Adipose tissue (tissue), 3 donors: ENCODE data around the gene DNAH10. TPM values are rescaled to one million over a fixed set of nuclear protein-coding genes. Genes with fewer than 3 reads are reported as not detected.
"Not testable (repeated sequence)": the region's sequence is repeated elsewhere in the genome, so short reads cannot be mapped to it uniquely, and the experiment has no call there.

ENCODE experiments used
- H3K27ac ChIP-seq: one replicate; pipeline ENCODE4 v1.5.1; 2013; ENCODE audit warnings: low read depth, low read length
- WGBS, 3 donors: extraction: QIAGEN DNeasy Blood & Tissue Kit; methylation state at CpG; one replicate each; pipeline ENCODE4 v1.1.7; 2013; 5-methylcytosine and 5-hydroxymethylcytosine counted together
- polyA plus RNA-seq, 3 donors: library from polyadenylated mRNA; stranded (reverse); fragments of 200-250 nt; gene quantifications; one replicate each; pipeline ENCODE4 v1.2.3, GENCODE V29; 2013
- donor health status: healthy with polysubstance abuse.
- donor health status: Bipolar disorder and iron deficiency.
- donor health status: healthy.

Gene DNAH10
- polyA plus RNA-seq, 3 donors = 0.24 to 0.67 (median 0.26) TPM

GRCh38 chr12:123946152-123946515 lies 184.0 kb downstream of the DNAH10 start:
- 76 to 90% (median 81%) methylated on average over 8 of the region's 8 CpGs for WGBS, 3 donors
- H3K27ac ChIP-seq = no peak overlapping the region

DNA sequence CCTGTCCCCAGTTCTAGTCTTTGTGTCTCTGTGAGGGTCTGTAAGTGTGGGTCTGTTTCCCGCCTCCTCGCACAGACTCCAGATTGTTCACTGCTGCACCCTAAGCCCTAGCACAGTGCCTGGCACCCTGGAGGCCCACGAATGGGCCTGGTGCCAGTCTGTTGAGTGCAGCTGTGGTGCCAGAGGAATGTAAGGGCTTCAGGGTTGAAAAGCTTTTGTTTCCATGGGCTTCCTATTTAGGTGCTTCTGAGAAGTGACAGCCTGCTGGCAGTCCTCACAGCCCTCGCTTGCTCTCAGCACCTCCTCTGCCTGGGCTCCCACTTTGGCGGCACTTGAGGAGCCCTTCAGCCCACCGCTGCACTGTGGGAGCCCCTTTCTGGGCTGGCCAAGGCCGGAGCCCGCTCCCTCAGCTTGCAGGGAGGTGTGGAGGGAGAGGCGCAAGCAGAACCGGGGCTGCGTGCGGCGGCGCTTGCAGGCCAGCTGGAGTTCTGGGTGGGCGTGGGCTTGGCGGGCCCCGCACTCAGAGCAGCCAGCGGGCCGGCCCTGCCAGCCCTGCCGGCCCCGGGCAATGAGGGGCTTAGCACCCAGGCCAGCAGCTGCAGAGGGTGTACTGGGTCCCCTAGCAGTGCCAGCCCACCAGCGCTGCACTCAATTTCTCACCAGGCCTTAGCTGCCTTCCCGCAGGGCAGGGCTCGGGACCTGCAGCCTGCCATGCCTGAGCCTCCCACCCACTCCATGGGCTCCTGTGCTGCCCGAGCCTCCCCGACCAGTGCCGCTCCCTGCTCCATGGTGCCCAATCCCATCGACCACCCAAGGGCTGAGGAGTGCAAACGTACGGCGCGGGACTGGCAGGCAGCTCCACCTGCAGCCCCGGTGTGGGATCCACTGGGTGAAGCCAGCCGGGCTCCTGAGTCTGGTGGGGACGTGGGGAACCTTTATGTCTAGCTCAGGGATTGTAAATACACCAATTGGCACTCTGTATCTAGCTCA lies 184.7 kb downstream of the DNAH10 start:
- 91 to 96% (median 94%) methylated on average over 26 to 34 of the region's 35 CpGs for WGBS, 3 donors
- not testable (repeated sequence) for H3K27ac ChIP-seq

GRCh38 chr12:123947531-123947930 lies 185.4 kb downstream of the DNAH10 start:
- H3K27ac ChIP-seq = not testable (repeated sequence)
- WGBS, 3 donors = 92 to 94% (median 93%) methylated on average over 6 to 7 of the region's 7 CpGs

DNA sequence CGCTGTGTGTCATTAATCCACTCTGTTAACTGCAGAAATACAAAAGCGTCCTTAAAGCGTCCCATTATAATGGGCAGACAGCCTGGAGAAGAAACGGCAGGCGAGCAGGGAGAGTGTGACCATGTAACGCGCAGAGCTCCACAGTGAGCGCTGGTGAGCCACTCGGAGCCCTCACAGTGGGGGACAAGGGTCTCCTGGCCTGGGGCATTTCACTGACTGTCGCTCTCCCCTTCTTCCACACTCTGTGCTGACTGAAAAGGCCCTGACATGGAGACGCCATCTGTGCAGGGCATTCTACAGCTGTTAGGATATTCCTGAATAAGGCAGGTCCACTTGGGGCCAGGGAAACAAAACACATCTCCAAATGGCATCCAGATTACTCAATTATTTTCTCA lies 186.3 kb downstream of the DNAH10 start:
- 95 to 97% (median 95%) methylated on average over 11 of the region's 11 CpGs for WGBS, 3 donors
- no peak overlapping the region for H3K27ac ChIP-seq

- no peak overlapping the region for H3K27ac ChIP-seq
- WGBS, 3 donors = 78 to 84% (median 84%) methylated on average over 19 of the region's 19 CpGs
Observed at GRCh38 chr12:123948796-123949769, 187.0 kb downstream of the DNAH10 start.

DNA sequence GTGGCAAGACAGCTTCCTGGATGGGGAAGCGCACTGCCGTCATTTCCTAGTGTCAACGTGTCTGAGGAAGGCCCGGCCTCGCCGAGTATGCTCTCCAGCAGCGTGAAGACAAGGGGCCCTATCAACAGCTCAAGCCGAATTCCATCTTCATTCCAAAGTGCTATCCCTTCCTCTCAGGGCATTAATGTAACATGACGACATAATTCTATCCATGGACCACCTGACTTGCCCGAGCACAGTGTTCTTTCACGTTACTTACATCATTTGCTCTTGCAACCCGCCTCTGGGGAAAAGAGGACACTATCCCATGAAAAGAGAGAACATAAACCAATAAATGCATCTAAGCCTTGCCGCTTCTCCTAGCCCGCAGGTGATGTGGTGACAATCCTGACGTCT lies 187.7 kb downstream of the DNAH10 start:
- H3K27ac ChIP-seq = no peak overlapping the region
- 88 to 91% (median 91%) methylated on average over 15 of the region's 15 CpGs for WGBS, 3 donors

DNA sequence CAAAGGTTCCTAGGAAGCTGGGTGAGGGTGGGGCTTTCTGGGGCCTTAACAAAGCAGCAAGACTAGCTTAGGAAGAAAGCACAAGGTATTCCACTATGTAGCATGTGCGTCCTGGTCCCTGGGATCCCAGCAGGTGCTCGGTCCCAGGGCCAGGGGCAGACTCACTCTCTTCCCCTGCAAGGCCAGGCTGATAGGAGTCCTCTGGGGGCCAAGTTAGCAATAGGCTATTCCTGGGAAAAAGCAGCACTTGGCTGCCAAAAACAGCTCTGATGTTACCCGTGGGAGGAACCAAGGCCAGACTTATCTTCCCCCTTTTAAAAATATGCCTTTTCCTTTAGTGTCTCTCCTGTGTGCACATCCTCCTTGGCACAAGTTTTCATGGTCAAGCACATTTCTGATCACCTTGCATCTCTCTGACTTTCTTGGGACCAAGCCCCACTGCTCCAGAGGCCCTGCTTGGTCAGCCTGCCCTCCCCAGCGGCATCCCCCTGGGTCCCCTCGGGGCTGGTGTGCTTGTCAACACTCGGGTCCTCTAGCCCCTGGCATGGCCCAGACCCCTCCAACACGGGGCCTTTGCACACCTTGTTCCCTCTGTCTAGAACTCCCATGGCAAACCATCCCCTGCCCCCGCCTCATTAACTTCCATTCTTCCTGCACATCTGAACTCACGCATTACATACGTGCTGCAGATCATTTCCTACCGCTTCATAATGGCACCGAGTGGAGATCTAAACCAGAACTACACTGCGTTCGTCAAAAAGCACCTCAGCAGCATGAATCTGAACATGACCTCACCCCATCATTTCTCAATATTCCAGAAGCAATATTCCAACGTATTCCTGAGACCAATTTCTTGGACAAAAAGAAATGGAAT lies 188.6 kb downstream of the DNAH10 start:
- H3K27ac ChIP-seq = no peak overlapping the region
- 77 to 81% (median 81%) methylated on average over 15 of the region's 15 CpGs for WGBS, 3 donors

DNA sequence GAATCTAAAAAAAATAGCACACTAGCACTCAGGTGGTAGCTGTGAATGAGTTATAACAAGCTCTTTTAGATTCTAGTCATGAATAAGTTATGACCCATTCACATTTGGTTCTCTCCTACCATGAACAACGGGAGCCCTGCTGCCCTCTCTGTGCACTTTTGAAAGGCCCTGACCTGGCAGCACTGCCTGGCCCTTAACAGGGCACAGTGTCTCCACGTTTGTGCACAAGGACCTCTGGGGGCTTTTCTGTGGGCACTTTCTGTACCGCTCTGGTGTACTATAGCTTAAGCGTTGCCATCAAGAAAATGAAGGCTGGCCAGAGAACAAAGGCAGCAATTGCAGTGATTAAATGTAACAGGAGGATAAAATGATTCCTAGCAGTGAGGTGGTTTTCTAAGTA lies 189.4 kb downstream of the DNAH10 start:
- no peak overlapping the region for H3K27ac ChIP-seq
- WGBS, 3 donors = 81 to 87% (median 84%) methylated on average over 4 of the region's 4 CpGs

DNA sequence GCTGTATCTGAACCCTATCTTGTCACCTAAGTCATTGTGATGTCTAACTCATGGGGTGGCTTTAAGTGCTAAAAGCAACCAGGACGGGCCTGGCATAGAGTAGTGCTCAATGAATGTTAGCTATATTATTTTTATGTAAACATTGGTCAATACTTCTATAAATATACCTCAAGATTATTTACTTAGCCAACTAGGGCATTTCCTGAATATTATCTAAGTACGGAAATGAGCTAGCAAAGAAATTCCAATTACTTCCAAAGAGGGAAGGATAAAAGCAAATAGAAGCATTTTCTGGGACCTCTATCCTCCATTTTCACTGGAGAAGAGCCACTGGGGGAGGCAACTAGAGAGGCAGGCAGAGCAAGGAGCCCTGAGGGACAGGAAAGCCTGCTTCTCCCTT lies 189.9 kb downstream of the DNAH10 start:
- WGBS, 3 donors = 38 to 76% (median 67%) methylated on average over 2 of the region's 2 CpGs
- no peak overlapping the region for H3K27ac ChIP-seq

- 91 to 93% (median 93%) methylated on average over 10 of the region's 10 CpGs for WGBS, 3 donors
Observed at GRCh38 chr12:123954647-123955350, 192.7 kb downstream of the DNAH10 start.

GRCh38 chr12:123956249-123956648 lies 194.1 kb downstream of the DNAH10 start:
- 91 to 93% (median 92%) methylated on average over 9 of the region's 9 CpGs for WGBS, 3 donors

More at GRCh38 chr12:123954647-123955350, 192.7 kb downstream of the DNAH10 start:
- no peak overlapping the region for H3K27ac ChIP-seq

DNA sequence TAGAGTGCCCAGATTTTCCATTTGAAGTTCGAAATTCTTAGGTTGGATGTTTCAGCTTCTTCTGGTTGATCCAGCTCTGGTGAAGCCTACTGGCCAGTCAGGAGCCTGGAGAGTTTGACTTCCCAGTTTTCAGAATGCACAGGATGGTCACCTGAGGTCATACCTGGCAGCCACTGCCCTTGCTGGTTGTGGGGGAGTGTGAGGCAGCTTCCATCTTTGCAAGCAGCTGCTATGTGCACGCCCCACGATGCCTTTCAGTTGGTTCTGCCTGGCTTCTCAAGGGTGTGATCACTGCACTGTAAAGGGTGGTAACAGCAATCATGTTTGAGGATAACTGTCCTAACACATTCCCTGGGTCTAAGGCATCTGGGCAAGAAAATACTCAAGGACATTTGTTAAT lies 195.1 kb downstream of the DNAH10 start:
- WGBS, 3 donors = 90 to 91% (median 90%) methylated on average over 3 of the region's 3 CpGs
- no peak overlapping the region for H3K27ac ChIP-seq

More at GRCh38 chr12:123956249-123956648, 194.1 kb downstream of the DNAH10 start:
- H3K27ac ChIP-seq = no peak overlapping the region

DNA sequence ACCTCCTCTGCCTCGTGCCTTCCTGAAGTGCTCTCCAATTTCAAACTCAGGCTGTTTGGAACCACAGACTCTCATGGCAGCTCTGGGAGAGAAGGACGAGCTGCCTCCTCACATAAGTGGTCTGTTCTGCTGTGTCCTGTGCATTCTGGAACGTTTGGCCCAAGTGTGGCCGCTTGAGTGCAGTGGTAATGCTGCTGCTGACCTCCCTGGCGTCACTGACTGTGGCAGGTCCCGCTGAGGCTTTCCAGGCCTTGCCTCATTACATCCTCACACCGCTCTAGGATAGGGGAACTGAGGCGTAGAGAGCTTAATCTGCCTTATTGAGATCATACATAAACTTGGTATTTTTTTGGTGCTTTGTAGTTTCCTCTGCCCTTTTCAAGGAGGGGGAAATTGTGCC lies 196.4 kb downstream of the DNAH10 start:
- 85 to 89% (median 86%) methylated on average over 8 of the region's 8 CpGs for WGBS, 3 donors
- H3K27ac ChIP-seq = no peak overlapping the region

DNA sequence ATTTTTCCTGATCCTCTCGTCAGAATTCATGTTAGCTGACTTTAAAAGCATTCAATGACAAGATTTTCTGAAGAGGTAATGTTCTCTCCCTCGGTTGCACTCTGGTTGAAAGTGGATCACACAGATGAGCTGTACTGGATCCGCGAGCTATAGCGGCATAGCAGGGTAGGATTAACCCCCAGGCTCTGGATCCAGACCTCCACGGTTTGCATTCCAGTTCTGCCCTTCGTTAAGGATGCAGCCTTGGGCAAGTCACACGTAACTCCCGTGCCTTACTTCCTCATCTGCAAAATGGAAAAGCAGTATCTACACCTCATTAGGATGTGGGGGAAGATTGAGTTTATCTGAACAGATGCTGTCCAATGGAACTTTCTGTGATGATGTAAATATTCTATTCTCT lies 196.8 kb downstream of the DNAH10 start:
- WGBS, 3 donors = 81 to 91% (median 90%) methylated on average over 9 of the region's 9 CpGs

GRCh38 chr12:123960029-123960735 lies 198.1 kb downstream of the DNAH10 start:
- H3K27ac ChIP-seq = no peak overlapping the region

More for the DNA sequence above, 196.8 kb downstream of the DNAH10 start:
- no peak overlapping the region for H3K27ac ChIP-seq

DNA sequence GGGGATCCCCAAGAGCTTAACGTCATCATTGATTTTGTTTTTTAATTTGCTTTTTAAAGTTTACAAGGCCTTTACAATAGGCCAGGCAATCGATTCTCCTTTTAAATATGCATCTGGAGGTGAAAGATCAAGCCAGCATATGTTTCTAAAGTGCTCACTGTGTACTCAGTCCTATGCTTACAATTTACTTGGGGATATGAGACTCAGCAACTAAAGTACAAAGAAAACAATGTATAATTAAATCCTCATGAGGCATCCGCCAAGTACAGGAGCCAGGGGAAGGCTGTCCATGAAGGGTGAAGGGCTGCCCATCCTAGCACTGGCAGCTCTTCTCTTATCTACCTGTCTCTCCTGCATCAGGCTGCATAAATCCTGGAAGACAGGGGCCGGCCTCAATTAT lies 198.8 kb downstream of the DNAH10 start:
- no peak overlapping the region for H3K27ac ChIP-seq
- WGBS, 3 donors = 75 to 91% (median 86%) methylated on average over 4 of the region's 4 CpGs

More at GRCh38 chr12:123960029-123960735, 198.1 kb downstream of the DNAH10 start:
- 92 to 94% (median 93%) methylated on average over 9 of the region's 9 CpGs for WGBS, 3 donors
